ENCODE measurements around the gene SLC39A11.

The SLC39A11 gene

DNA sequence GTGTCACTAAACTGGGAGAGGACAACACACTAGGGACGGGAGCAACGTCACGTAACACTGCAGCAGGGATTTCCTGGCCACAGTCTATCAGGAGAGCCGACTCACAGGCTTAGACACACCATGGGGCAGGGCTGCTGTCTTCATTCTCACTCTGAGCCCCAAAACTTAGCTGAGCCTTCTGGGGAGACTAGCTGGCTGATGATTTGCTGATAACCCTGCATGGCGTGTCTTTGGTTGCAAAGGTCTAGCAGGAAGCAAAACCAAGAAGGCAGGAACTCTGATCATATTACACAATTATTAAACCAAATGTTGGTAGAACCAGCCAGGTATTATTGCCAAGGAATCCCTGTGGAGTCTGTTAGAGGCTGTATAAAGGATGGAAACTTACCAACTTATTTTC is 345.0 kb downstream of the SLC39A11 start:
- no peak for DNase-seq

GRCh38 chr17:72745241-72745640 is 347.2 kb downstream of the SLC39A11 start:
- ATAC-seq (no peak), DNase-seq (no peak)

More for the DNA sequence above, 345.0 kb downstream of the SLC39A11 start:
- ATAC-seq = no peak

- ATAC-seq = no peak
- DNase-seq = no peak
Measured at GRCh38 chr17:72743037-72743467, 349.4 kb downstream of the SLC39A11 start.

- DNase-seq (no peak), ATAC-seq (no peak)
Measured at GRCh38 chr17:72737151-72737690, 355.3 kb downstream of the SLC39A11 start.

GRCh38 chr17:72735592-72735991 is 356.9 kb downstream of the SLC39A11 start:
- ATAC-seq = no peak
- DNase-seq = no peak

- DNase-seq (no peak), ATAC-seq (no peak)
Measured at GRCh38 chr17:72735048-72735447, 357.4 kb downstream of the SLC39A11 start.

DNA sequence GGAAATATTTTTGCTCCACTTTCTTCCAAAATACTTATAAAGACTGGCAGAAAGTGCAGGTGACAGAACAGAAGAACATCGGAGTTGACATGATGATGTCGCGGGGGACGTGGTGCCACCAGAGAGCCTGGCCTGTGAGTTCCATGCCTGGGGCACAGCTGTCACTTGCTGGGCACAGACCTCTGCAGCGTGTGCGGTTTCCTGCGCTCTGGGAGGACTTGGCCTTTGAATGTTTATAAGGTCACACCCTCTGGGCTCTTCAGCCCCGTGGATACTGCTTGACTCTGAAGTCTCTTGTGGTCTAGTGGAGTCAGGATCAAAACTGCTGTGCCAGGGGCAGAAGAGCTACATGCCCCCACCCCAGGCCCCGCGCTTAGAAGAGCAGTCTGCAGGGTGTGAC is 357.9 kb downstream of the SLC39A11 start:
- ATAC-seq (no peak), DNase-seq (no peak)

DNA sequence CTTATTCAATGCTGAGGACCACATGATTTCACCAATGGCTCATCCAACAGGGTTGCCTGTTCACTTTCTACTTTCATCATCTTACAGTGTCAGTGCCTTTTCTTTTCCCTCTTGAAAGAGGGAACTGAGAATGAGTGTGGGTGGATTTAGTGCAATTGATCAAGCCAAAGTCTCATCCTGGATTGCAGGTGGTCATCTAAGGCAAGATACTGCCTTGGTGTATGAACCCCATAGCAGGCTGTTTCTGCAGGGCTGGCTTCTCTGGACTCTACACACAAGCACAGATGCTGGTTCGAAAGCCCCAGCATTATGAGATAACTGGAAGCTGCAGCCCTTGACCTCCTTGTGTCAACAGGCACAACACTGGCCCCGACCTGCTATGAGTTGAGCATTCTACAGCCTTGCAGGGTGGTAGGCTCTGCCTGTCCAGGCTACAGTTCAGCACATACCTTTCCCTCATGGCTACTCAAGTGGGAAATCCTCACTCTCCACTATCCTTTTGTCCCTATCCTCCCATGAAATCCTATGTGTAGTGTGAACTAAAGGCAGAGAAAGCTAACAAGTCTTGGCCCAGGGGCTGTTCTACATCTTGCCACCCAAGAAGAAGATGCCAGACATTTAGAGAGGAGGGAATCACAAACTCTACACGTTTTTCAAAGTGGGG is 358.7 kb downstream of the SLC39A11 start:
- ATAC-seq (no peak), DNase-seq (no peak)

DNA sequence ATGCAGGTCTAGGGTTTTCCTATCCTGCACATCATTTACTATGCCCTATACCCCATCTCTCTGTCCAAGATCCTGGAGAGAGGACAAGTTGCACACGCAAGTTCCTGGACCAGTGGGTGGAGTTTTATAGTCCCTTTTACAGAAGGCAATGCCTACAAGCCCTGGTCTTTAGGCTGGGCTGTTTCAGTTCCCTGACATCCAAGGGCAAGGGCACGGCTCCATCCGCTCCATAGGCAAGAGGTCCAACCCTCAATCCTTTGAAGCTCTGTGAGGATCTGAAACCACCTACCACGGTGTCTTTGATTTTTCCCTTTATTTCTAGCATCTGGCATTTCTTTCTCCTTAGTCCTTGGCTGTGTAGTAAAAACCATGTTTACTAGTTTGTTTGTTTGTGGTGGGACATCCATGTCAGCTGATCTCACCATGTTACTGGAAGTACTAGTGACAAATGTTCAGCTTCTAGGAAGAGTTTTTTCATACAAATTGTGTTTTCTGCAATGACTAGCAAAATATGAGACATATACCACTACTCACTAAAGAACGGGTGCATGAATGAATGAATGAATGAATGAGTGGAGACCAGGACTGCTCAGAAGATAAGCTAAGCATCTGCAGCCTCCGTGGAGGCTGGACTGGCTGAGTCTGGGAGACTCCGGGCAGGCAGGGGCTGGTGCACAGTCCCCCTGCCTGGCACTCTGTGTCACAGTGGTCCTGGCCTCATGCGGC is 359.4 kb downstream of the SLC39A11 start:
- no peak for DNase-seq

DNA sequence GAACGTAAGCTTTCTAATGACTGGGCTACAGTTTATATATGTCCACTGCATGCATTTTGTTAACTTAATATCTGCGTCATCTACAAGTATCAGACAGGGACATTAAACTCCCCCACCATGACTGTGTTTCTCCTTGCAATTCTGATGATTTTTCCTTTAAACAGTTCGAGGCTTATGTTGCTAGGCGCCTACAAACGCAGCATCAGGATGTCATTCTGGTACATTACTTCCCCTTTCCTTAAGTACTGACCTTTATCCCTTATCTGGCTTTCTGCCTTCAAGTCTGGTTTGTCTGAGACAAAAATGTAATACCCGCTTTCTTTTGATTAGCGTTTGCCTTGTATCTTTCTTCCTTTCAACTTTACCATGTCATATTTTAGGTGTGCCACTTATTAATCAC is 362.4 kb downstream of the SLC39A11 start:
- no peak for ATAC-seq

More for the DNA sequence above, 359.4 kb downstream of the SLC39A11 start:
- ATAC-seq = no peak

GRCh38 chr17:72726936-72727335 is 365.6 kb downstream of the SLC39A11 start:
- ATAC-seq = peak; percentile 90
- peak; percentile 26 for DNase-seq

More for the DNA sequence above, 362.4 kb downstream of the SLC39A11 start:
- DNase-seq = no peak

GRCh38 chr17:72725433-72726068 is 366.9 kb downstream of the SLC39A11 start:
- ATAC-seq (peak; percentile 55), DNase-seq (peak; percentile 62)

- ATAC-seq (no peak), DNase-seq (no peak)
Measured at GRCh38 chr17:72724267-72724666, 368.2 kb downstream of the SLC39A11 start.

GRCh38 chr17:72723711-72724110 is 368.8 kb downstream of the SLC39A11 start:
- no peak for ATAC-seq
- DNase-seq = no peak

- ATAC-seq (no peak), DNase-seq (no peak)
Measured at GRCh38 chr17:72720494-72720825, 372.0 kb downstream of the SLC39A11 start.

DNA sequence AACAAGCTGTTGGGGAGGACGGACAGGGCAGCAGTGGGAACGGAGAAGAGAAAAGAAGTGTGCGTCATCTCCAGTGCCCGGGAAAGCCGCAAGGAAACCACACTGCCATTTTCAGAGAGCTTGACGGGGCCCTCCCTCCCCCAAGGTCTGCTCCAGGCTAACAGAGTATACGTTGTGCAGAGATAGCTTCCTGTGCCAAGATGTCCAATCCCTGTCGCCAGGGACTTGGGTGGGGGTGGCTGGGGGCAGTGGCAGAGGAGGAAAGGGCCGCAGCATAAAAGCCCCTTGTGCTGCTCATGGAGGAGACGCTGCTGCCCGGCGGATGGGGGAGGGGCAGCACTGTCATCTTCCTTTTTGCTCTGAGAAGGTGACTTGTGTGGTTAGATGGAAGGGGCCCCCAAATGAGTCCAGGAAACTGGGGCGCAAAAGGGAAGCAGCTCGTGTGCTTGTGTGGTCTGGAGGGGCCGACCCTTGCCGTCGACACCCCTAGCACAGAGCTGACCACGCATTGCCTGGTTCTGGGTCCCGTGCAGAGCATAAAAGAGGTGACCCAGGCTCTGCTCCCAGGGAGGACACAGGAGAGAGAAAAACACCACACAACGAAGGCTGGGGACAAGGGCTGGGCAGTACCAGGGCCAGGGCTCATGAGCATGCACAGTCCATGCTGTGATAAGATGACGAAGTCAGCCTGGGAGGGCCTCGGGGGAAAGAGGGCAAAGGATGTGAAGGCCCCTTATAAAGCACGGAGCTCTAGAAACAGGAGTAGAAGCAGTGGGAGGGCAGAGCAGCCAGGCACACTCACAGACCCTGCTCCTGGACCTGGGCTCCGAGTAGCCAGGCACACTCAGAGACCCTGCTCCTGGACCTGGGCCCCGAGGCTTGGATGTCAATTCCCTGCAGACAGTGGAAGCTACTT is 372.7 kb downstream of the SLC39A11 start:
- DNase-seq = peak; percentile 75
- ATAC-seq = peak; percentile 90

DNA sequence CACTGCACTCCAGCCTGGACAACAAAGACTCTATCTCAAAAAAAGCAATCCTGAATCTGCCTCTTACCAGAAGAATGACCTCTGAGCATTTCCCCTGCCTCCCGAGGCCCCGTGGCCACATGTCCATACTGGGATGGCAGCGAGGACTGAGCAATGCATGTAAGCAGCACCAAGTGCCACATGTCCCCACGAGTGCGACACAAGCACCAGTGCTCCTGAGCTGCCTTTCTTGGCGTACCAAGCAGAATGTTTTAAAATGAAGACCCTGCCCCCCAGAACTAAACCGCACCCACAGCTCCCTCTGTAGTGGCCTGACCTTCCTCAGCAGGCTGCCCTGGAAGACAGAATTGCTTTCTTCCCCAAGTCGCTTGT is 373.3 kb downstream of the SLC39A11 start:
- peak; percentile 25 for ATAC-seq
- DNase-seq = no peak

DNA sequence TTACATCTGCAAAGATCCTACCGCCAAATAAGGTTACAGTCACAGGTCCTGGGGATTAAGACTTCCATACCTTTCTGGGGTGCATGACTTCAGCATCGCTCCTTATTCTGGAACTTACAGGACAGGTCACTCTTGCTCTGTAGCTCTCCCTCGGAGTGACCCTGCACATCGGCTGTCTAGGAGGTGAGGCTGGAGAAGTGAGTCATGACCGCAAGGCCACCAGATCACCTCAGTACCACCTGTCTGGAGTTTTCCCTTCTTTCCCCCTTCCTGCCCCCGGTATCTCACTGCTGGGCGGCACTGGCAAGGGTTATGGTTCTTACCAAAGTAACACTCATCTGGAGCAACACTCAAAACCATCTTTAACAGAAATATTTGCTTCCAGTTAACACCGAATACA is 374.8 kb downstream of the SLC39A11 start:
- no peak for DNase-seq
- no peak for ATAC-seq

- DNase-seq = no peak
- no peak for ATAC-seq
Measured at GRCh38 chr17:72717276-72717675, 375.2 kb downstream of the SLC39A11 start.

DNA sequence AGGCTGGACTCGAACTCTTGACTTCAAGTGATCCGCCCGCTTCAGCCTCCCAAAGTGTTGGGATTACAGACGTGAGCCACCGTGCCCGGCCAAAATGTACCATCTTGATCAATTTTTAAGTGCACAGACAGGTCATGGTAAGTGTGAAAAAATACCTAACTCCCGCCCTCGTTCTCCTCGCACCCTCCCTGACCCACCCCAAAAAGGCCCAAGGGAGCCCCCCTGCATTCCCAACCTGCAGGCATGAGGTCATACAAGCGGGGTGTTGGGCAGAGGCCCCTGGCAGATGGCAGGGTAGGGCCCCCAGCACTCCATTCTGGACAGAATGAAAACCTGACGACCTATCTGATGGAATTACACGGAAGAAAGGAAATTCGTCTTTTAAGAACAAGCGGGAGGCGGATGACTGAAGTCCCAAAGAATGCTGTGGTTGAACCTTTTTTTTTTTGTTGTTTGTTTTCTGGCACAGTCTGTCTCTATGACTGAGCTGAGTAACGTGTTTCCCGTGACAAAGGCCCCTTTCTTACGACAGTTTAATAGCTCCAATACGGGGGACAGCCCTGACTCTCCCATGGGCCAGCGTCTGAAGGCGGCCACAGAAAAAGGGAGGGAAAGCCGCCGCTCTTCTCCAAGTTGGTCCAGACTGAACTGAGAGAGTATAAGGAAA is 376.4 kb downstream of the SLC39A11 start:
- no peak for DNase-seq
- ATAC-seq = no peak

- DNase-seq (no peak), ATAC-seq (no peak)
Measured at GRCh38 chr17:72714357-72714966, 378.0 kb downstream of the SLC39A11 start.
